OCI-LY3 (cell line): ENCODE data around the gene CCDC127.
"Not testable (repeated sequence)": the region's sequence is repeated elsewhere in the genome, so short reads cannot be mapped to it uniquely, and the experiment has no call there.

Experiments used
- EZH2phosphoT487 ChIP-seq: fragments of 200-600 bp; shearing (Covaris generic); IDR thresholded peaks from 2 replicates; pipeline ENCODE4 v1.6.1; 2018; ENCODE audit warnings: antibody characterized with exemption, mixed run types, low read depth
- TF ChIP-seq, protein P1 (sequence below): fragments of 200-600, 300-600 bp; sonication (generic); IDR thresholded peaks from 2 replicates; pipeline ENCODE4 v1.5.1; 2014; ENCODE audit warnings: antibody characterized with exemption, low read length, low read depth

DNA sequence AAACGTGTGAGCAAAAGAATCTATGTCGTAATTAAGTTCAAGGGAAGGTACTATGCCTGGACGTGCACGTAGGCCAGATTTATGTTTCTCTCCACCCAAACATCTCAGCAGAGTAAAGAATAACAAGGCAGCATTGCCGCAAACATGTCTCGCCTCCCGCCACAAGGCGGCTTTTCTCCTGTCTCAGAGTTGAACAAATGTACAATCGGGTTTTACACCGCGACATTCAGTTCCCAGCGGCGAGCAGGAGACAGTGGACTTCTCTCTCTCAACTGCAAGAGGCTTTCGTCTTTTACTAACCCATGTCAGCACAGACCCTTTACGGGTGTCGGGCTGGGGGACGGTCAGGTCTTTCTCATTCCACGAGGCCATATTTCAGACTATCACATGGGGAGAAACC is 20.9 kb downstream of the CCDC127 start:
- TF ChIP-seq, protein P1, sequence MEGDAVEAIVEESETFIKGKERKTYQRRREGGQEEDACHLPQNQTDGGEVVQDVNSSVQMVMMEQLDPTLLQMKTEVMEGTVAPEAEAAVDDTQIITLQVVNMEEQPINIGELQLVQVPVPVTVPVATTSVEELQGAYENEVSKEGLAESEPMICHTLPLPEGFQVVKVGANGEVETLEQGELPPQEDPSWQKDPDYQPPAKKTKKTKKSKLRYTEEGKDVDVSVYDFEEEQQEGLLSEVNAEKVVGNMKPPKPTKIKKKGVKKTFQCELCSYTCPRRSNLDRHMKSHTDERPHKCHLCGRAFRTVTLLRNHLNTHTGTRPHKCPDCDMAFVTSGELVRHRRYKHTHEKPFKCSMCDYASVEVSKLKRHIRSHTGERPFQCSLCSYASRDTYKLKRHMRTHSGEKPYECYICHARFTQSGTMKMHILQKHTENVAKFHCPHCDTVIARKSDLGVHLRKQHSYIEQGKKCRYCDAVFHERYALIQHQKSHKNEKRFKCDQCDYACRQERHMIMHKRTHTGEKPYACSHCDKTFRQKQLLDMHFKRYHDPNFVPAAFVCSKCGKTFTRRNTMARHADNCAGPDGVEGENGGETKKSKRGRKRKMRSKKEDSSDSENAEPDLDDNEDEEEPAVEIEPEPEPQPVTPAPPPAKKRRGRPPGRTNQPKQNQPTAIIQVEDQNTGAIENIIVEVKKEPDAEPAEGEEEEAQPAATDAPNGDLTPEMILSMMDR, result not testable (repeated sequence)
- not testable (repeated sequence) for TF ChIP-seq EZH2phosphoT487
